ENCODE measurements around the gene FHL1. TPM values are rescaled to one million over a fixed set of nuclear protein-coding genes. Genes with fewer than 3 reads are reported as not detected.

The FHL1 gene
- total RNA-seq, 1 experiment from 2014 or later = 51.8 TPM

DNA sequence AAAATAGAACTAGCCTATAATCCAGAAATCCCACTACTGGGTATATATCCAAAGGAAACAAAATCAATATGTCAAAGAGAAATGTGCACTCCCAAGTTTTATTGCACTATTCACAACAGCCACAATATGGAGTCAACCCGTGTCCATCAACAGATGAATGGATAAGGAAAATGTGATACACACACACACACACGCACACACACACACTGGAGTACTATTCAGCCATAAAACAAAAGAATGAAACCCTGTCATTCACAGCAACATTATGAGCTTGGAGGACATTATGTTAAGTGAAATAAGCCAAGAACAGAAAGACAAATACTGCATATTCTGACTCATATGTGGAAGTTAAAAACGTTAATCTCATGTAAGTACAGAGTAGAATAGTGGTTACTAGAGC is 5.8 kb upstream of the FHL1 start:
- no peak overlapping the region for H3K27ac ChIP-seq (ENCODE audit: low read length)
- H3K79me2 ChIP-seq (ENCODE audit: low read length) = no peaks in the 10 kb centered on the region
- H3F3A ChIP-seq (ENCODE audit: low read length, unreplicated experiment) = no peaks in the 10 kb centered on the region
- peaks cover 5% of the 10 kb centered on the region; the same call in 1 of the 2 replicates for H3K4me1 ChIP-seq (ENCODE audit: insufficient read depth, low read length)
- H3K9me3 ChIP-seq (ENCODE audit: low read length) = no peaks in the 10 kb centered on the region
- no peak overlapping the region for H3K4me3 ChIP-seq (ENCODE audit: low read length)
- H3K4me2 ChIP-seq (ENCODE audit: low read length) = no peak overlapping the region
- ATAC-seq (peak; percentile 40; the same call in 1 of the 2 replicates), DNase-seq (peak; percentile 2)
- BruUV-seq (replicated peaks) = no TSS peak
- no peak overlapping the region for H3K9ac ChIP-seq (ENCODE audit: low read length)
- H4K20me1 ChIP-seq (ENCODE audit: low read length) = no peaks in the 10 kb centered on the region
- intact Hi-C loops (cut with micrococcal nuclease) = no loop called here
- no peak overlapping the region for H2AFZ ChIP-seq (ENCODE audit: low read length)
- ChIA-PET CTCF (no interaction called here), POLR2A (ENCODE audit: unreplicated experiment) (no interaction called here)
- no peaks in the 10 kb centered on the region for H3K27me3 ChIP-seq (ENCODE audit: low read length)
- TF ChIP-seq EZH2phosphoT487 (IDR thresholded peaks at IDR 0.05; ENCODE audit: borderline replicate concordance, low read length) = no peak
- H3K36me3 ChIP-seq (ENCODE audit: low read depth, low read length) = no peaks in the 10 kb centered on the region
- no peaks in the 10 kb centered on the region for H3K9me2 ChIP-seq (replicated peaks; ENCODE audit: low read length)

DNA sequence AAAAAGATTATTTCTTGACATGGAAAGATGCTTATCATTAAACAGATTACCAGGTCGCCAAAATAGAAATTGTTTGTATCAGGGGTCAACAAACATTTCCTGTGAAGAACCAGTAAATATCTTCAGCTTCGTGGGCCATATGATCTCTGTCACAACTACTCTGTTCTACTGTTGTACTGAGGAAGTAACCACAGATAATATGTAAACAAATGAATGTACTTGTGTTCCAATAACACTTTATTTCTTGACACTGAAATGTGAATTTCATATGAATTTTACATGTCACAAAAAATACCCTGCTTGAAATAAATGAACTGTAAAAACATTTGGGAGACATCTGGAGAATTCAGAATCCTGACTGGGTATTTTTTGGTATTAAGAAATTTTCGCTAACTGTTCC is 4.7 kb upstream of the FHL1 start:
- TF ChIP-seq, protein P1, sequence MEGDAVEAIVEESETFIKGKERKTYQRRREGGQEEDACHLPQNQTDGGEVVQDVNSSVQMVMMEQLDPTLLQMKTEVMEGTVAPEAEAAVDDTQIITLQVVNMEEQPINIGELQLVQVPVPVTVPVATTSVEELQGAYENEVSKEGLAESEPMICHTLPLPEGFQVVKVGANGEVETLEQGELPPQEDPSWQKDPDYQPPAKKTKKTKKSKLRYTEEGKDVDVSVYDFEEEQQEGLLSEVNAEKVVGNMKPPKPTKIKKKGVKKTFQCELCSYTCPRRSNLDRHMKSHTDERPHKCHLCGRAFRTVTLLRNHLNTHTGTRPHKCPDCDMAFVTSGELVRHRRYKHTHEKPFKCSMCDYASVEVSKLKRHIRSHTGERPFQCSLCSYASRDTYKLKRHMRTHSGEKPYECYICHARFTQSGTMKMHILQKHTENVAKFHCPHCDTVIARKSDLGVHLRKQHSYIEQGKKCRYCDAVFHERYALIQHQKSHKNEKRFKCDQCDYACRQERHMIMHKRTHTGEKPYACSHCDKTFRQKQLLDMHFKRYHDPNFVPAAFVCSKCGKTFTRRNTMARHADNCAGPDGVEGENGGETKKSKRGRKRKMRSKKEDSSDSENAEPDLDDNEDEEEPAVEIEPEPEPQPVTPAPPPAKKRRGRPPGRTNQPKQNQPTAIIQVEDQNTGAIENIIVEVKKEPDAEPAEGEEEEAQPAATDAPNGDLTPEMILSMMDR (conservative IDR thresholded peaks at IDR 0.05; ENCODE audit: low read depth, low read length) = no peak
- no peak for TF ChIP-seq EZH2 (IDR thresholded peaks at IDR 0.05; ENCODE audit: low read length, unreplicated experiment)
- no peak for TF ChIP-seq EZH2phosphoT487 (IDR thresholded peaks at IDR 0.05; ENCODE audit: borderline replicate concordance, low read length)
- no peaks in the 10 kb centered on the region for H3K27me3 ChIP-seq (ENCODE audit: low read length)
- no peak overlapping the region for H2AFZ ChIP-seq (ENCODE audit: low read length)
- no peak overlapping the region for H3K4me2 ChIP-seq (ENCODE audit: low read length)
- no peak for ATAC-seq
- CTCF ChIA-PET = no interaction called here
- no TSS peak for BruUV-seq (replicated peaks)
- H3F3A ChIP-seq (ENCODE audit: low read length, unreplicated experiment) = no peaks in the 10 kb centered on the region
- no peaks in the 10 kb centered on the region for H3K36me3 ChIP-seq (ENCODE audit: low read depth, low read length)
- intact Hi-C loops (cut with micrococcal nuclease) = no loop called here
- H3K4me3 ChIP-seq (ENCODE audit: low read length) = no peak overlapping the region
- no peaks in the 10 kb centered on the region for H4K20me1 ChIP-seq (ENCODE audit: low read length)
- no peak overlapping the region for H3K27ac ChIP-seq (ENCODE audit: low read length)
- no peak for DNase-seq
- POLR2A ChIA-PET (ENCODE audit: unreplicated experiment) = no interaction called here
- no peaks in the 10 kb centered on the region for H3K9me3 ChIP-seq (ENCODE audit: low read length)
- peaks cover 6% of the 10 kb centered on the region; the same call in 1 of the 2 replicates for H3K4me1 ChIP-seq (ENCODE audit: insufficient read depth, low read length)
- no peak overlapping the region for H3K9ac ChIP-seq (ENCODE audit: low read length)
- H3K9me2 ChIP-seq (replicated peaks; ENCODE audit: low read length) = no peaks in the 10 kb centered on the region
- no peaks in the 10 kb centered on the region for H3K79me2 ChIP-seq (ENCODE audit: low read length)

DNA sequence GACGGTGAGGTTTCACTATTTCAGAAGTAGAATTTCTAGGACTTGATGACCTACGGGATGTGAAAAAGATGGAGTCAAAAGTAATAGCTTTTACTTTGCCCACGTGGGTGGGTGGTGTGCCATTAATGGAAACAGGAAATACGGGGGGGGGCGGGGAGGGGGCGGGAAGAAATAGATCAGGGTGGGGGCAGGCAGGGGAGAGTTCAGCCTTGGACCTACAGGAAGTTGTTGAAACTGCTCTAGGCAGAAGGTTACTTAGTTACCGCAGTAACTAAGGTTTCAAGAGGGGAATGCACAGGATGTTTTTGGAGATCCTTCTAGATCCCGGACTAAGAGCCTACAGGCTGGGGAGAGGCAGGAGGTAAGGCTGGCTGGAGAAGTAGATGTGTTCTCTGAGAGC is 3.6 kb upstream of the FHL1 start:
- H3K79me2 ChIP-seq (ENCODE audit: low read length) = 0 out of 2 replicates have a peak, but pooled peaks cover 4% of the 10 kb centered on the region
- no peak overlapping the region for H3K27ac ChIP-seq (ENCODE audit: low read length)
- no peak for DNase-seq
- H3K36me3 ChIP-seq (ENCODE audit: low read depth, low read length) = no peaks in the 10 kb centered on the region
- no peaks in the 10 kb centered on the region for H3F3A ChIP-seq (ENCODE audit: low read length, unreplicated experiment)
- ATAC-seq = no peak
- no peak overlapping the region for H3K9ac ChIP-seq (ENCODE audit: low read length)
- TF ChIP-seq EZH2 (IDR thresholded peaks at IDR 0.05; ENCODE audit: low read length, unreplicated experiment) (no peak), EZH2phosphoT487 (IDR thresholded peaks at IDR 0.05; ENCODE audit: borderline replicate concordance, low read length) (no peak)
- TF ChIP-seq, protein P1 (conservative IDR thresholded peaks at IDR 0.05; ENCODE audit: low read depth, low read length) = no peak
- peaks cover 7% of the 10 kb centered on the region; the same call in 1 of the 2 replicates for H3K4me1 ChIP-seq (ENCODE audit: insufficient read depth, low read length)
- H3K9me3 ChIP-seq (ENCODE audit: low read length) = no peaks in the 10 kb centered on the region
- H4K20me1 ChIP-seq (ENCODE audit: low read length) = no peaks in the 10 kb centered on the region
- no peak overlapping the region for H2AFZ ChIP-seq (ENCODE audit: low read length)
- no peaks in the 10 kb centered on the region for H3K27me3 ChIP-seq (ENCODE audit: low read length)
- intact Hi-C loops (cut with micrococcal nuclease) = no loop called here
- BruUV-seq (replicated peaks) = no TSS peak
- ChIA-PET POLR2A (ENCODE audit: unreplicated experiment) (no interaction called here), CTCF (interaction anchor here (0.7 kb wide), 1 partner anchor 11 kb away, joined by 3 read pairs; no protein-coding TSS in a partner anchor)
- no peak overlapping the region for H3K4me3 ChIP-seq (ENCODE audit: low read length)
- H3K4me2 ChIP-seq (ENCODE audit: low read length) = no peak overlapping the region
- no peaks in the 10 kb centered on the region for H3K9me2 ChIP-seq (replicated peaks; ENCODE audit: low read length)

All from PC-3 (cell line).